ENCODE results near the gene PEAR1.

PEAR1 gene

GRCh38 chr1:156869455-156869854, 24.1 kb upstream of the PEAR1 start:
- no peak for TF ChIP-seq CTCF (IDR thresholded peaks at IDR 0.05; ENCODE audit: control extremely low read depth, extremely low read depth, low read depth, missing control alignments)
- no peak for DNase-seq (ENCODE audit: extremely low spot score)
- ChIA-PET CTCF (interaction anchor here (0.8 to 1.5 kb wide), 4 partner anchors 9 to 180 kb away, joined by 3 to 6 read pairs (median 4); partner anchors contain the start of gene NTRK1), POLR2A (no interaction called here)

- ChIA-PET CTCF (interaction anchor here (0.7 to 4.3 kb wide), 3 partner anchors 13 to 171 kb away, joined by 3 to 14 read pairs (median 3); partner anchors contain the start of gene NTRK1), POLR2A (no interaction called here)
- DNase-seq (ENCODE audit: extremely low spot score) = no peak
- TF ChIP-seq CTCF (IDR thresholded peaks at IDR 0.05; ENCODE audit: control extremely low read depth, extremely low read depth, low read depth, missing control alignments) = no peak
Measured at GRCh38 chr1:156873659-156874058, 19.9 kb upstream of the PEAR1 start.

GRCh38 chr1:156874142-156874541, 19.4 kb upstream of the PEAR1 start:
- no peak for TF ChIP-seq CTCF (IDR thresholded peaks at IDR 0.05; ENCODE audit: control extremely low read depth, extremely low read depth, low read depth, missing control alignments)
- no peak for DNase-seq (ENCODE audit: extremely low spot score)
- ChIA-PET CTCF (interaction anchor here (0.7 to 4.3 kb wide), 2 partner anchors 14 to 171 kb away, joined by 3 to 14 read pairs; partner anchors contain the start of gene NTRK1), POLR2A (no interaction called here)

GRCh38 chr1:156874572-156875340, 18.8 kb upstream of the PEAR1 start:
- no peak for DNase-seq (ENCODE audit: extremely low spot score)
- POLR2A ChIA-PET = no interaction called here
- TF ChIP-seq CTCF (IDR thresholded peaks at IDR 0.05; ENCODE audit: control extremely low read depth, extremely low read depth, low read depth, missing control alignments) = no peak
- CTCF ChIA-PET = interaction anchor here (0.7 to 2.9 kb wide), 6 partner anchors 9 to 185 kb away, joined by 3 to 15 read pairs (median 3); no protein-coding TSS in a partner anchor

- CTCF ChIA-PET = interaction anchor here (1.1 to 2.9 kb wide), 5 partner anchors 9 to 186 kb away, joined by 3 to 15 read pairs (median 3); no protein-coding TSS in a partner anchor
- no peak for TF ChIP-seq CTCF (IDR thresholded peaks at IDR 0.05; ENCODE audit: control extremely low read depth, extremely low read depth, low read depth, missing control alignments)
- no peak for DNase-seq (ENCODE audit: extremely low spot score)
- POLR2A ChIA-PET = no interaction called here
Measured at GRCh38 chr1:156875341-156875615, 18.2 kb upstream of the PEAR1 start.

GRCh38 chr1:156876281-156876680, 17.2 kb upstream of the PEAR1 start:
- ChIA-PET CTCF (interaction anchor here (1.0 to 5.4 kb wide), 6 partner anchors 8 to 187 kb away, joined by 3 to 30 read pairs (median 4); partner anchors contain the start of genes INSRR and NTRK1), POLR2A (no interaction called here)
- no peak for TF ChIP-seq CTCF (IDR thresholded peaks at IDR 0.05; ENCODE audit: control extremely low read depth, extremely low read depth, low read depth, missing control alignments)
- DNase-seq (ENCODE audit: extremely low spot score) = no peak

Data from GM10248 (cell line).